GM19452 (cell line): ENCODE measurements around the gene SEMA4C.

Experiments used
- ATAC-seq: cut with Tn5 transposase; IDR thresholded peaks from one replicate; pipeline ENCODE4 v1.9.1; 2021; ENCODE audit not compliant: unreplicated experiment

Gene SEMA4C

GRCh38 chr2:96824079-96824870 lies 45.6 kb downstream of the SEMA4C start:
- ATAC-seq = no peak

- ATAC-seq = no peak
These were observed 46.7 kb downstream of the SEMA4C start for GRCh38 chr2:96823198-96823597.

- ATAC-seq = no peak
These were observed 47.1 kb downstream of the SEMA4C start for GRCh38 chr2:96822786-96823185.

- no peak for ATAC-seq
These were observed 48.7 kb downstream of the SEMA4C start for GRCh38 chr2:96821113-96821675.

GRCh38 chr2:96819876-96820511 lies 49.9 kb downstream of the SEMA4C start:
- ATAC-seq = no peak

GRCh38 chr2:96819128-96819875 lies 50.6 kb downstream of the SEMA4C start:
- no peak for ATAC-seq

GRCh38 chr2:96817882-96818281 lies 52.0 kb downstream of the SEMA4C start:
- no peak for ATAC-seq

GRCh38 chr2:96816836-96817702 lies 52.8 kb downstream of the SEMA4C start:
- ATAC-seq = no peak

- ATAC-seq = peak; percentile 89
These were observed 53.6 kb downstream of the SEMA4C start, which contains the start of gene CNNM3 for GRCh38 chr2:96816127-96816835. Gene CNNM3 (plus strand): TSS chr2:96816268. CDS start chr2:96816278, 10 bp downstream.

GRCh38 chr2:96815326-96816126 lies 54.4 kb downstream of the SEMA4C start:
- no peak for ATAC-seq

- no peak for ATAC-seq
These were observed 56.2 kb downstream of the SEMA4C start for GRCh38 chr2:96813656-96814055.

GRCh38 chr2:96811917-96812316 lies 58.0 kb downstream of the SEMA4C start:
- no peak for ATAC-seq

- no peak for ATAC-seq
These were observed 59.1 kb downstream of the SEMA4C start for GRCh38 chr2:96810783-96811192.

- ATAC-seq = no peak
These were observed 59.7 kb downstream of the SEMA4C start for GRCh38 chr2:96809951-96810782.
